Stimulated activated memory B cell treated with anti-CD40 and anti-IgM and Interleukin-4, amounts not matched to agents 10 μg/mL and 1 μg/mL and 100 μg/mL, for 72 hours (primary cell): ENCODE measurements around the gene CUEDC1.
A peak's percentile ranks its signal among the peaks of the same experiment; 100 is the strongest.
"Not testable (repeated sequence)": the region's sequence is repeated elsewhere in the genome, so short reads cannot be mapped to it uniquely, and the experiment has no call there.

Experiments used
- ATAC-seq: fragments of 150-1000 bp; cut with Tn5 transposase; 2 replicates; pipeline ENCODE4 v1.10.0; 2021
- H3K27ac Mint-ChIP-seq: one replicate; pipeline ENCODE4 v1.8.0; 2022; ENCODE audit warnings: mild to moderate bottlenecking, mixed read lengths
- H3K27me3 Mint-ChIP-seq: one replicate; pipeline ENCODE4 v1.8.0; 2022; ENCODE audit warnings: mixed read lengths
- H3K36me3 Mint-ChIP-seq: one replicate; pipeline ENCODE4 v1.8.0; 2022; ENCODE audit warnings: mixed read lengths
- H3K4me1 Mint-ChIP-seq: one replicate; pipeline ENCODE4 v1.8.0; 2022; ENCODE audit warnings: mixed read lengths
- H3K4me3 Mint-ChIP-seq: one replicate; pipeline ENCODE4 v1.8.0; 2022; ENCODE audit warnings: mild to moderate bottlenecking, moderate library complexity, mixed read lengths
- H3K9me3 Mint-ChIP-seq: one replicate; pipeline ENCODE4 v1.8.0; 2022; ENCODE audit warnings: mixed read lengths

Gene CUEDC1

DNA sequence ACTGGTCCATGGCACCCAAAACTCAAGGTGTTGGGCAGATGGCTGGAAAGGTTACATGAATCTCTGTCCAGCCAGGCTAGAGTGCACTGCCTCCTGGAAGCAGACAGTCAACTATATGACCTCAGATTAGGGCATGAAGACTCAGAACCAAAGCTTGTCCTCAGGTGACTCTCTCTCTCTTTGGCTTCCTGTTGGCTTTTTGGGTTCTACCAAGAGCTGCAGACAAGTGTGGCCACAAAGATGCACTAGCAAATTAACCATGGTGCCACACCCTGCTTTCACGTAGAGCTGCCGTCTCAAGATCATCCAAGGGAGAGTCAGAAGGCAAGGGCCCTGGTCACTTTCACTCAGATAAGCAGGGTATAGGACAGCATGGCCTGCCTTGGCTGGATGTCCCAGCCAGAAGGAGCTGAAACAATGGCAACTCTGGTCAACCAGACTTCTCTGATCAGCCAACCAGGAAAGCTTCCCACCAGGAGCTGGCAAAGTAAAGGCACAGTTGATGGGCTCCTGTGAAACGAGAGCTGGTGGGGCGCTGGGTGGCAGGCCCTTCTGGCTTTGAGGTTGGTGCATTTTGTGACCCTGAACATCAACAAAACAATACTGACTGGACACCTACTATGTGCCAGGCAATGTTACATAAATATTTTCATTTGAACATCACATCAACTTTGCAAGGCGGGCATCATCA, 31.9 kb downstream of the CUEDC1 start:
- Mint-ChIP-seq H3K4me3 (no peak overlapping the region), H3K27me3 (peaks cover 79% of the 10 kb centered on the region), H3K36me3 (no peaks in the 10 kb centered on the region), H3K4me1 (peaks cover 6% of the 10 kb centered on the region), H3K9me3 (no peaks in the 10 kb centered on the region), H3K27ac (no peak overlapping the region)
- no peak for ATAC-seq

DNA sequence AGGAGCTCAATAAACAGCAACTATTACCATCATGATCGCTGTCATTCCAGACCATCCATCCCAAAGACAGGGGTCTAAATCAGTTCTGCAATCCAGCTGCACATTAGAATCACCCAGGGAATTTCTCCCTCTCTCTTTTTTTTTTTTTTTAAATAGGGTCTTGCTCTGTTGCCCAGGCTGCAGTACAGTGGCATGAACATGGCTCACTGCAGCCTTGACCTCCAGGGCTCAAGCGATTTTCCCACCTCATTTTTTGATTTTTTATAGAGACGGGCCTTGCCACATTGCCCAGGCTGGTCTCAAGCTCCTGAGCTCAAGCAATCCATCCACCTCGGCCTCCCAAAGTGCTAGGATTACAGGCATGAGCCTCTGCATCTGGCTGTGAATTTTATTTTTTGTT, 32.5 kb downstream of the CUEDC1 start:
- peaks cover 79% of the 10 kb centered on the region for H3K27me3 Mint-ChIP-seq
- not testable (repeated sequence) for ATAC-seq, H3K9me3 Mint-ChIP-seq, H3K4me1 Mint-ChIP-seq, H3K27ac Mint-ChIP-seq, H3K4me3 Mint-ChIP-seq, H3K36me3 Mint-ChIP-seq

DNA sequence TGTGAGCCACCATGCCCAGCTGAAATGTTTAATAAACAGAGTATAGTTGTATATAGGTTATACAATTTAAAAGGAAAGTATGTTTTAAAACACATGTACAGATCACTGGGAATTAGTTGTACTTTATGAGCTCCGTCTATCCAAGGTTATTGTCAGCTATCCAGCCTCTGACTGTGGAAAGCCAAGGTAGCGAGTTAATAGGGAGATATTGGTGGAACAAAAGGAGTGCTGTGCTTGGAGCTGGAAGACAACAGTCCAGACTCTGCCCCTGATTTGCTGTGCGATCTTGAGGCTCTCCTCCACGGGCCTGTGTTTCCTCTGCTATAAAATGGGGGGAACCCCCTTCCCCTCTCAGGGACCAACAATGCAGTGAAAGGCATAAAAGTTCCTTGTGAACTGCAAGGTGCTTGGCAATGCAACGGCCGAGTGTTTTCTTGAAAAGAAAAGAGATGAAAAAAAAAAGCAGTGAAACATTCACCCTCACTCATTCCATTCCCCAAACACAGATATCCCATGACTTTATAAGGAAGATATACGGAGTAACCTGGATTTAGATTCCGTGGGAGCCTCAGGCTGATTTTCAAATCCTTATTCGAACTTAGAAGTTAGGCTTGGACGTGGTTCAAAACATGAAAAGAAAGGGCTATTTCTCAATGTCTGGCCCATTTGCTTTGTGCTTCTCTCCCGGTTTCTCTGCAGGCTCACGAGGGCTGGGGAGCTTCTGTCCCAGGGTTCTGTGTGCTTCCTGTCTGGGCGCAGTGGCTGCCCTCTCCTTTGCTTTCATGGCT, 34.1 kb downstream of the CUEDC1 start:
- no peaks in the 10 kb centered on the region for H3K4me1 Mint-ChIP-seq
- H3K27ac Mint-ChIP-seq = no peak overlapping the region
- ATAC-seq = no peak
- H3K27me3 Mint-ChIP-seq = peaks cover 63% of the 10 kb centered on the region
- no peaks in the 10 kb centered on the region for H3K36me3 Mint-ChIP-seq
- H3K9me3 Mint-ChIP-seq = no peaks in the 10 kb centered on the region
- no peak overlapping the region for H3K4me3 Mint-ChIP-seq

DNA sequence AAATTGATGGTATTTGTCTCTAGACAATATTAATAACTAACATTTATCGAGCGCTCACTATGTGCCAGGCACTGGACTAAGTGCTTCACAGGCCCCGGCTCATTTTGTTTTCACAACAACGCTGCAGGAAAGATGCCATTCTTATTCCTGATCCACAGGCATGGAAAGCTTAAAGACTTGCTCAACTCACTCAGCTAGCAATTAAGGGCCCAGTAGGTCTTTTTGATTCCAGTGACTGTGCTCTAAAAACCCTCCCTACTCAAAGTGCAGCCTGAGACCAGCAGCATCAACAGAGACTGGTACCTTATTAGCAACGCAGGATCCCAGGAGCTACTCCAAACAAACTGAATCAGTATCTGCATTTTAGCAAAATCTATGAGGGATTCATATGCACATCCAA, 35.3 kb downstream of the CUEDC1 start:
- Mint-ChIP-seq H3K9me3 (no peaks in the 10 kb centered on the region), H3K27me3 (peaks cover 51% of the 10 kb centered on the region), H3K27ac (no peak overlapping the region), H3K4me1 (no peaks in the 10 kb centered on the region), H3K4me3 (no peak overlapping the region), H3K36me3 (no peaks in the 10 kb centered on the region)
- no peak for ATAC-seq

DNA sequence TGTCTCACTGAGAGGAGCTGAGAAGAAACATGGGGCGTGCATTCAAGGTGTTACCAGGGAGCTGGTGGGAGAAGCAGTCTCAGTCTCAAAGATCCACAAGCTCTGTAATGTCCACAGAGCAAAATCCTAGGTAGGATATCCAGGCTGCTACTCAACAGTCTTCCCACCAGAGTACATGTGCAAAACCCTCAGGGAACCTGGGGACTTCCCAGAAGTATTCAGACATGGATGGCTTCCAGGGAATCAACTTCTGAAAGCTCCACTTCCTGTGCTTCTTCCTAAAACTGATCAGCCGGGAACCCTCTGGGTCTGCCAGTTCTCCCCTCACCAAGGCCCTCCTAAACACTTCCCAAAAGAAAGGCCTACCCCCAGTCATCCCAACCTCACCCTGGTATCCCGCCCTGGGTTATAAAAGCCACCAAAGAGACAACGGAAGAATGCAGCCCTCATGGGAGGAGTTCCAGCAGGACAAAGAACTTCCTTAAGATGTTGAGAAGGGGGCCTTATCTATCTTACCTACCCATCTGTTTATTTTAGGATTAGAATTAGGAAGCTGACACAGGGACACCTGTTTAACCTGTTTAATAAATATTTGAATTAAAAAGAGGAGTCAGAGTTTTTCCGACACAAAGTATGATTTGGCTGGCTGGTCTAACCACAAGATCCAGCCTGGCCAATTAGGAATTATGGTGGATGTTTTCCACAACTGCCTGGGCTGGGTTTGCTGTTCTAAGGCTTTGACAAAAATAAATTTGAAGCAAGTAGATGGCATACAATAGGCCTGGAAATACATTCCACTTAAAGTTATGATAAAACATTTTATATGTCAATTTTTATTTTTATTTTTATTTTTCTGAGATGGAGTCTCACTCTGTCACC, 37.0 kb downstream of the CUEDC1 start:
- no peak overlapping the region for H3K27ac Mint-ChIP-seq
- no peak for ATAC-seq

DNA sequence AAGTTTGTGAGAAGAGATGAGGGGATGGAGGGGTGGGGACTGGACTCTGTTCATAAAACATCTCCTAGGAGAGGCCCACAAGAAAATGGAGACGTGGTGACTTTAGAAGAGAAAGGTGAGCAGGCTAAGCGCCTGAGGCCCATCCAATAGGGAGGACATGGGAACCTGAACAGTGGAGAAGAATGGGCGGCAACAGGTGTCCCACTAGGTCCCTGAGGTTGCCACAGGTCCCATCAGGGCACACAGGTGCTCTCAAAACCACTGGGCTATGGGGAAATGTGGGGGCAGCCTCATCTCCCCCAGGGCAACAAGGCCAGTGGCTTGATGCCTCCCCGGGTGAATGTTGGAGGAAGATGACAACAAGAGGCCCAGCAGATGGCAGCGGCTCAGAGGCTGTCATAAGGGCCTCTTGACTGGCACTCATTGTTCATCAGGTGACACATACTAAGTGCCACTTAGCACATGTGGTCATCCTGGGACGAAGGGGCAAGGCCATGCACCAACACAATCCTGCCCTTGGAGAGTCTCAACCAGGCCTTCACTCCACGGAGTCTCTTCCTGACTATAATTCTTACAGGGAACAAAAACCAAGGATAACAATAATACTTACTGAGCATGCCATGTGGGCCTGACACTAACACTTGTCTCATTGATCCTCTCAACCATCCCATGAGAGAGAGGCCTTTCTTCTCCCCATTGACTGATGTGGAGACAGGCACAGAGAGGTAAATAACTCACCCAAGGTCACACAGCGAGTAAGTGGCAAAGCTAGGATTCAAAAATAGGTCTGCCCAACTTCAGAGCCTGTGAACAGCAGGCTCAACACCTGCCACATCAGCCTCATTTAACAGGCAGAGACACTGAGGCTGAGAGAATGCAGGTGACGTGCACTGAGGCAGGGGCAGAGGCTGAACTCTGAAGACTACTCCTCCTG, 38.0 kb downstream of the CUEDC1 start:
- no peaks in the 10 kb centered on the region for H3K9me3 Mint-ChIP-seq
- H3K4me1 Mint-ChIP-seq = no peaks in the 10 kb centered on the region
- H3K4me3 Mint-ChIP-seq = no peak overlapping the region
- ATAC-seq = peak; percentile 64
- H3K27me3 Mint-ChIP-seq = peaks cover 40% of the 10 kb centered on the region
- H3K27ac Mint-ChIP-seq = no peak overlapping the region
- no peaks in the 10 kb centered on the region for H3K36me3 Mint-ChIP-seq

More for the DNA sequence above, 37.0 kb downstream of the CUEDC1 start:
- H3K9me3 Mint-ChIP-seq = no peaks in the 10 kb centered on the region
- no peak overlapping the region for H3K4me3 Mint-ChIP-seq
- H3K36me3 Mint-ChIP-seq = no peaks in the 10 kb centered on the region
- H3K27me3 Mint-ChIP-seq = peaks cover 48% of the 10 kb centered on the region
- no peaks in the 10 kb centered on the region for H3K4me1 Mint-ChIP-seq

DNA sequence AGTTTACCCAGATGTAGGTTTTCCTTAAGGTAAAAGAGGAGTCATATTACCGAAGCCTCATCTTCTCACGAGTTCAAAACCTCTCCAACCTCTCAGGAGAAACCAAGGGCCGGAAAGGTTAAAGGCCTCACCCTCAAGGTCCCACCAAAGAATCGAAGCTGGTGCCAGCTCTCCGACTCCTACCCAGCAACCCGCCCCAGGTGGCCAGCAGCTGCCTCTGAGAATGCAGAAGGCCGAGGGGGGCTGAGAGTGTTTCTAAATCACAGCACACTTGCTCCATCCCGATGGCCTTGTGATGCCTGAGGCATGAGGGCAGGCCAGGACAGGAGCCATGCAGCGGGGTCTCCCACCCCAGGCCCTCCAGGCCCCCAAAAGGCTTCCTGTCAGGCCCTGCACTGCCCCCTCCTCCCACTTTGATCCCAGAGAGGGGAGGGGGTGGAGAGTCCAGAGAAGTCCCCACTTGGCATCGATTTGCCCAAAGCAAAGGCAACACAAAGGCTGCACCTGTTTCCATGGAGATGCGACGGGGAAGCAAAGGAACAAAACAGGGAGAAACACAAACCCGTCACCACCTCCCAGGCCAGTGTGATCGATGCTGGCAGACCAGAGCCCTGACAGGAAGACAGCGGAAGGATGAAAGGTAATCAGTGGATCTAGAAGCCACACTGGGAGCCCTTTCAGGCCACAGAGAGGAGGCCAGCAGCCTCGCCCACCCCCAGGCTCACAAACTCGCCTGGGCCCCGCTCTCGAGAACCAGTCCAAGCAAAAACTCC, 39.0 kb downstream of the CUEDC1 start:
- Mint-ChIP-seq H3K36me3 (no peaks in the 10 kb centered on the region), H3K27ac (no peak overlapping the region), H3K9me3 (no peaks in the 10 kb centered on the region), H3K4me3 (no peak overlapping the region), H3K4me1 (no peaks in the 10 kb centered on the region), H3K27me3 (peaks cover 40% of the 10 kb centered on the region)
- ATAC-seq = no peak

DNA sequence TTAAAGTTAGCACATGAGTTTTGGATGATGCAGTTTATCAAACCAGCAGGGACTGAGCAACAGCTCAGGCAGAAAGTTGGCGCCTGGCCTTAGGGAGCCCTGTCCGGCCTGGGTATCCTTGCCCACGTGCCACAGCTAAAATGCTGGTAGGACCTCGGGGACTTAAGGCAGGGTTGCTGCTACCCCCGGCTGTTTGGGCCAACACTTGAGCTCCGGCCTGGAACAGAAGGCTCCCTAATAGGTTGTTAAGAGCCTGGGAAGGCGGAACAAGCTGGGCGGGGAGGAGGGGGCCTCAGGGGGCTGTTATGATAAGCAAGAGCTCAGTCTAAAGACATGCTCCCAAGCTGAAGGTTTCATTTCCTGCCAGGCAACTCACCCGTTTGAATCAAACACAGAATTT, 39.7 kb downstream of the CUEDC1 start:
- peaks cover 36% of the 10 kb centered on the region for H3K27me3 Mint-ChIP-seq
- no peak overlapping the region for H3K27ac Mint-ChIP-seq
- H3K4me1 Mint-ChIP-seq = no peaks in the 10 kb centered on the region
- H3K4me3 Mint-ChIP-seq = no peak overlapping the region
- ATAC-seq = no peak
- no peaks in the 10 kb centered on the region for H3K36me3 Mint-ChIP-seq
- no peaks in the 10 kb centered on the region for H3K9me3 Mint-ChIP-seq

DNA sequence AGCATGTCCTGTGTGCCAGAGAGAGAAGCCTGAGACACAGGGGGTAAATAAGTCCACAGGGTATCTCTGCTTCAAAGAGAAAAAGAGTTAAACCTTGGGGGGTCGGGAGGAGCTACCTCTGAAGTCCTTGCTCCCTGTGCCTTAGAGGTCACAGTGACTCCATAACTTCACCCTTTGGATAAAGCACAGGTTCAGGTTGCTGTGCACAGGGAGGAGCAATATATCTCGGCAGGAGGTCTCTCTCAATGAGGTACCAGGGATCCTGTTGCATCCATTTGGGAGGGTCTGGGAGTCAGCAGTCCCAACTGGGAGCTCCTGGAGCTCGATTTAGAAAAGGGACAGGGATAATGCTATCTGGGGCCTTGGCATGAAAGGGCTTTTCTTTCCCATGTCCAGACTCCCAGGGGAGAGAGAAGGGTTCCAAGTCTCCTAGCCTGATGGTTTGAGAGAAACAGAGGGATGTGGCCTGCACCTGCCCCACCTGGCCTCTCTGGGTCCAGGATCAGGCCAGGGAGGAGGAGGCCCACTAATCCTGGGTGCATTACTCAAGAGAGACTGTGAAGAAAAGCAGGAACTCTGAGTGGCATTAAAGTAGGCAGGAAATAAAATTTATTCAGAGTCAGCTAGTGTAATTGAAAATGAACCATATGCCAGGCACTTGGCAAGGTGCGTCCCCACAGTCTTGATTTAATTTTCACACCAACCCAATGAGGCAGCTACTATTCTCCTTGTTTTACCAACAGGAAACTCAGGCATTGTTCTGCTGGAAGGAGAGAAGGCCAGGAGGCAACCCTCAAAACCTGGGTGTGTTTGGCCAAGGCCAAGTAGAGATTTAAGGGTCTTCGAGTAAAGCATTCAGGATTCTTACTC, 40.7 kb downstream of the CUEDC1 start:
- Mint-ChIP-seq H3K9me3 (no peaks in the 10 kb centered on the region), H3K27me3 (peaks cover 39% of the 10 kb centered on the region), H3K36me3 (no peaks in the 10 kb centered on the region), H3K27ac (no peak overlapping the region), H3K4me3 (no peak overlapping the region), H3K4me1 (no peaks in the 10 kb centered on the region)
- ATAC-seq = no peak

DNA sequence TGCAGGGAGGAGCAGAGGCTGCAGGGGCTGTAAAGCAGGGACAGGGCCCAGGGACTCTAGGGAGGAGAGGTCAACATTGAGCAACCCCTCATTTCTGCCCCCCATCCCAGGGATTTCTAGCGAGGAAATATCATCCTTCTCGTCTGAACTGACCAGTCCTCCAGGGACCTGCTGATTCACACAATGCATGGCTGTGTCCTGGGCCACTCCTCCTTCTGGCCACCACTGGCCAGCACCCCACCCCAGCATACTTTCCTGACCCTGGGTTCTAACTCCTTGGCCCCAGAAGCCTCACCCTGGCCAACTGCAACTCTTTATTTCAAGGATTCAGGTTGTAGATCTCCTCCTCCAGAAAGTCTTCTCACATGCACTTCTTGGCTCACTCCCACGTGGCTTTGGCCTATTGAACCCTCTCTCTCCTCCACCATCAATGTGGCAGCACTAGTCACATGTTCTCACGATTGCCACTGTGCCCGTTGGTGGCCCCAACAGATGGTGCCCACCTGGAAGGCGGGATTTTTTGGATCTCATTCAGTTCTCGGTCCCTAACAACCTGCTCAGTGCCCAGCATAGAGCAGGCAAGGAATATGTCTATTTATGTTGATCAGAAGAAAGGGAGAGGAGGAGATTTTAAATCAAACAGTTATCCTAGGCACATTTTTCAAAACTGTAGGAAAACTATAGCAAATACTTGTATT, 41.5 kb downstream of the CUEDC1 start:
- Mint-ChIP-seq H3K4me3 (no peak overlapping the region), H3K27ac (no peak overlapping the region)
- no peak for ATAC-seq

DNA sequence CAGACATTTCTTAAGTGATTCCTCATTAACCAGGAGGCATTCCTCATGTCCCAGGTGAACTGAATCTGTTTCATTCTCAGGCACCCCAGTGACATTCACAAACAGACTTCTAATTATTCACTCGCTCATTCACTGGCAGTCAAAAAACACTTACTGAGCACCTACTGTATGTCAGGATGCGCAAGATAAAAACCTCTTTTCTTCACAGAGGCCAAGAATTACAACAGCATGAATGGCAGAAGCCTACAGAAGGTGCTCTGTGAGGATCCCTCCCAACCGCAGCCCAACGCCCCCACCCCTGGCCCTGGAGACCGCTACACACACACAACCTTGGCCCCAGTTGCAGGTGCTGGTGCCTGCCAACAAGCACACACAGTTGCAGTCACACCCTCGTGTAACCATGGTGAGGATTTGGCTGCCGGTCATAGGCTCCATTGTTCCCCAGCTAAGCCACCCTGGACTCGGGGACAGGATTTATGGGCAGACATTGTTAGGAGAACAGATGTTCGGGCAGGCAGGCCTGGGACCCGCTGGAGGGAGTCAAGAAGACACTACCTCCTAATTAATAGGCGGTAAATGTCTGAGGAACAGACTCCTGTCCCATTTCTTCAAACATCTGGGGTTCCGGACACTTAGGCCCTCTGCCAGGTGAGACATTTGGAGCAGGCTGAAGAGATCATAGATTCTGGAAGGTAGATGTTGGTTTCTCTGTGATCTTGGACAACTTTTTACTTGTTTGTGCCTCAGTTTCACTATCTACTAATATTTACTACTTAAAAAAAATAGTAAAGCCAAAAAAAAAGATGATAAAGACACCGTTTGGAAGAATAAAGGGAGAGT, 43.2 kb downstream of the CUEDC1 start:
- Mint-ChIP-seq H3K4me1 (no peaks in the 10 kb centered on the region), H3K36me3 (no peaks in the 10 kb centered on the region), H3K9me3 (no peaks in the 10 kb centered on the region), H3K27ac (no peak overlapping the region), H3K4me3 (no peak overlapping the region), H3K27me3 (peaks cover 49% of the 10 kb centered on the region)
- ATAC-seq = no peak

More for the DNA sequence above, 41.5 kb downstream of the CUEDC1 start:
- Mint-ChIP-seq H3K36me3 (no peaks in the 10 kb centered on the region), H3K27me3 (peaks cover 44% of the 10 kb centered on the region), H3K9me3 (no peaks in the 10 kb centered on the region), H3K4me1 (no peaks in the 10 kb centered on the region)
